IPS DF 4.7 (cell line): ENCODE measurements around the gene VRK1.

Source experiments
- DNase-seq: peaks from one replicate; pipeline ENCODE4 v3.0.0-alpha.2; 2013; ENCODE audit warnings: low spot score; ENCODE audit errors: extremely low read depth

Gene VRK1

DNA sequence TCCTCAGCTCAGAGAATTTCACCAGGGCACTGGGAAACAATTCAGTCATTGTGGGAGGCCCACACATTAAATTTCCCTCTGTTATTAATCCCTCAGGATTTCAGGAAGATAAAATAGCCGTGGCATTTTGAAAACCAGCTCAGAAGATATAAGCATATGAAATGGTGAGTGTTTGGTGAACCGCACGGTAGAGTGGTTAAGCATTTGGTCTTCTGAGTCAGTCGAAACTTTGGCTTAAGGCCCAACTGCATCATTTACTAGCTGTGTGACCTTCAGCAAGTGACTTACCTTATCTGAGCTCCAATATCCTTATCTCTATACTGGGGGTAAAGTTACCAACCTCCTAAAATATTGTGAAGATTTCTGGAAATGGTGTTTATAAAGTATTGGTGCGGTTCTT lies 5.2 kb upstream of the VRK1 start:
- no peak for DNase-seq

DNA sequence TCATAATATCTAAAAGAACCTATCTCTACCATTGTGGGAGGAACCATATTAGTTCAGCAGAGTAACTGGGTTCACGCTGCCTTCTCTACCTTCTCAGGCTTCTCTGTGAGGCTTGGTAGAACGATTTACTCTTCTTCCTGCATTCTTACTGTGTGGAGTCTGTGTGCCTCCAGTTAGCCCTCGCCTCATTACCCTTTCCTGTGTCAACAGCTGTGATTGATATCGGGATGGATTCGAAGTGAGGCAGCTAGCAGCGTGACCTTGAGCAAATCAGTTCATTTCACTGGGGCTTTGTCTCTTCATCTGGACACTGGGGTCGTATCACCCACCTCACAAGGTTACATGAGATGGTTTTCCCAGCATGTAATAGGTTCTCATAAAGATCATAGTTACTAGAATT lies 4.6 kb upstream of the VRK1 start:
- no peak for DNase-seq

DNA sequence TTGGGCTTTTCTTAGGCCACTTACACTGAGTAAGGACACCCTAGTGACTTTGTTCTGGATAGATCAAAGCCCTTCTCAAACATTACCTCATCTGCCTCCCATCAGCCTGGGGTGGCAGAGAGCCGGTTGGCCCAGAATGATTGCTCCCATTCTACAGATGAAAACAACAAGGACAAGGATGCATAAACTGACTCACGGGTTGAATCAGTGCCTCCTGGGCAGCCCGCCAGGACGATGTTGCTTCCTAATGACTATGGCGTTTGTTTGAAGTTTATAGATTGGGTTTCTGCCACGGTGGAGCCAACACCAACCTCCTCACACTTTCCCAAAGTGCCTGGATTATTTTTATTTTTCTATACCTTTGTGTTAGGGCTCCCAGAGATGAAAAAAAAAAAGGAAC lies 3.6 kb upstream of the VRK1 start:
- no peak for DNase-seq

DNA sequence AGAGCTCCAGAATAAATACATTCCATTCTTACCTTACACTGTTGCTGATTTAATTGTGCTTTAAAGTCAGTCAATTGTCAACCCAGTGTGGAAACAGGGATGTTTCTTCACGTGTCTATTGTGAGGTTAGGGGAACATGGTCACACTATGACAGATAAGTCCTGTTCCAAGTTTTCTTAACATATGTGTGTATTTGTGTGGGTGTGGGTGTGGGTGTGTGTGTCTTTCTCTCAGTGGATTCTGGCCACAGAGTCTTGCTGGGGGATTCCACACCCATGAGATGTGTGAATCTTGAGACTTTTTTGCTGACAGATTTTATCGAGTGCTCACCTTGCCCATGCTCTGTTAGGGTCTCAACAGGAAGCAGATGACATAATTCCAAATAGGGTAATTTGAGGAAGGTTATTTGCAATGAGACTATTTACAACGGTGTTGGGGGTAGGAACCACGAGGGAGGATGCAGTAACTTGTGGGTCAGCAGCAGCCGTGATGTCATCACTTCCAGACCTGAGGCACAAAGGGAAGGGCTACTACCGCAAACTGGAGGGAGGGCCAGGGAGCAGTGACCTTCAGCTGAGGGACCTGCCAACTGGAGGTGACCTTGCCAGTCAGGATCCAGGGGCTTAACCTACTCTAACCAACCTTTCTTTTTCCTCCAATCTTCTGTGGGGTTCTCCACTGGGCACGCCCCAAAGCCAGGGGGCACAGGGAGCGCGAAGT lies 1.9 kb upstream of the VRK1 start:
- no peak for DNase-seq

DNA sequence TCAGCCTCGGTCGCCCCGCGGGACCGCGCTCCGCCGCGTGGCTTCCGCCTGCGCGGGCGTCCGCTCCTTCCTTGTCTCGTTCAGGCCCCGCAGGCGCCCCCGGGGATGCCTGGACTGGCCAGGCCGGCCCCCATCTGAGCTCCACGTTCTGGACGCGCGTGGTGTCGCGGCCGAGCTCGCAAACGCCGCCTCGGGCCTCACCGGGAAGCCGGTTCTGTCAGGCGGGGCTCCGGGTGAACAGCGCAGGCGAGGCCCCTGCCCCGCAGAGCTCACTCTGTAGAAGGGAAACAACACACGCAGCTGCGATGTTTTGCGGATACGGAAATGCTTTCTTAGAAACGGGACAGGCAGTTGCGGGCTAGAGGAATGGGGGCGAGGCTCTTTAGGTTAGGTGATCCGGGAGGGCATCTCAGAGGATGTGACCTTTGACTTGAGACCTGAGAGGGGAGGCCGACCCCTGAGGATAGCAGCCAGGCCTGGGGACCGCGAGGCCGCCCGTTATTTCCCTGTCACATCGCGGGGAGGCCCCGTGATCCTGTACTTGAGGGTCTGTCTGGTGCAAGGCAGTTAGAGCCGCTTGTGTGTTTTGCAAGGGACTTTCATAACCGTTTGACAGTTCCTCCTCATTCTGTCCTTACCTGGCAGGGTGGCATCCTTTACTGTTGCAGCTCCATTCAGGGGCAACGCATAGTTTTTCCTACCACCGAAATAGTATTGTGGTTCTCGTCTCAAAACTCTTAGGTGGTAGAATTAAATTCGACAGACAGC lies 584 bp downstream of the VRK1 start:
- DNase-seq: no peak

DNA sequence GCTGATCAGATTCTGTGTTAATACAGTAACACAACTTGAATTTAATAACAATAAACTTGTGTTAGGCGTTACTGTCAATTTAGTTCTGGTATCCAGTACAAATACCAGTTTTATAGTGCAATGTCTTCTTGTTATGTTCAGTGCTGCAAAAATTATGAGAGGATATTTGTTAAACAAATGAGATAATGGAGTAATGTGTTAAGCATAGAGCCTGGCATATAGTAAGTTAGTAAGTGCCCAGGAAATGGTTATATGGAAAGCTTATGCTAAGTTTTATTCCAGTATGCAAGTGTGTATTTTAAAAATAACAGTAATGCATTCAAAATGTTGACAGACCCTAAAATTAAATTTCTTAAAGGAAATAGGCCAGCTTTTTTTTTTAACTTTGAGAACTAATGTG lies 1.8 kb downstream of the VRK1 start:
- no peak for DNase-seq

DNA sequence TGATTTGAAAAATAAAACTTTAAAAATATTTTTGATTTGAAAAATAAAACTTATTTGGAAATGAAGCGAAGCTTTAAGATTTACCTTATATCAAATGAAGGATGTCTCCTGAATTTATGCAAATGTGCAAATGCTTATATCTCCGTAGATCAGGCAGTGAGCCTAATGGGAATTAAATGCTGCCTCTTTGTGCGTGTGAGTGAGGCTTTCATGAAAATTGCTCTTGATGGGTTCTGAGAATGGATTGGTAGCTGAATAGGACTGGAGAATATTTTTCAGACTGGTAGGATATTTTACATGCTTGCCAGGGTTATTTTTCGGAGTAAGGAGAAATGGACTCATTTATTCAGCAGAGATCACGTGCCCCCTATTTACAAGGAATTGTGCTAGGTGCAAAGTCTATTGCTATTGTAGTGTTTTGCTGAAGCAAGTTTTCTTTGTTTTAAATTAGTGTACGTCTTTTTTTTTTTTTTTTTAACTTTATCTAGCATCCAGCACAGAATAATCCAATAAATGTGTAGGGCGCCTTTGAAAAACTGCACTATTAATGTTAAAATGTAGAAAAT lies 2.4 kb downstream of the VRK1 start:
- DNase-seq: no peak

DNA sequence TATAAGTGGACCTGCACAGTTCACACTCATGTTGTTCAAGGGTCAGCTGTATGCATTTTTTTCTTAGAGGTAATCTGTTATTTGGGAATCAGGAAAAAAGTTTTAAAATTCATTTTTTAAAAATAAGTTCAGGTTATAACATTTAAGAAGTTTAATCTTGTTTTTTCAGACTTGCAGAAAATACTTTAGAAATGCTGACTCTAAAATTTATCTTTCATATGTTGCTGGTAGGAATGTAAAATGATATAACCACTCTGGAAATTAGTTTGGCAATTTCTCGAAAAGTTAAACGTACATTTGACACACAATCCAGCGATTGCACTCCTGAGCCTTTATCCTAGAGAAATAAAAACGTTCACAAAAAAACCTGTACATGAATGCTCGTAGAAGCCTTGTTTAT lies 4.7 kb downstream of the VRK1 start:
- no peak for DNase-seq

DNA sequence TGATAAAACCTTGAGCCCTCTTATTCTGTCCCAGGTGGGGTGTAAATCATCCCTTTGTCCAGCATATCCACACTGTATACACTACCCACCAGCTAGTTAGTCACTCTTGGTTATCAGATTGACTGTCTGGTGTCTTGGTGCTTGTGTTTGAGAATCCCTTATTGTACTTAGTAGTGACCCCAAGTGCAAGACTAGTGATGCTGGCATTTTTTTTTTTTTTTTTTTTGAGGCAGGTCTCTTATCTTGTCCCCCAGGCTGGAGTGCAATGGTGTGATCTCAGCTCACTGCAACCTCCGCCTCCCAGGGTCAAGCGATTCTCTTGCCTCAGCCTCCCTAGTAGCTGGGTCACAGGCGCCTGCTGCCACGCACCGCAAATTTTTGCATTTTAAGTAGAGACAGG lies 5.8 kb downstream of the VRK1 start:
- no peak for DNase-seq

DNA sequence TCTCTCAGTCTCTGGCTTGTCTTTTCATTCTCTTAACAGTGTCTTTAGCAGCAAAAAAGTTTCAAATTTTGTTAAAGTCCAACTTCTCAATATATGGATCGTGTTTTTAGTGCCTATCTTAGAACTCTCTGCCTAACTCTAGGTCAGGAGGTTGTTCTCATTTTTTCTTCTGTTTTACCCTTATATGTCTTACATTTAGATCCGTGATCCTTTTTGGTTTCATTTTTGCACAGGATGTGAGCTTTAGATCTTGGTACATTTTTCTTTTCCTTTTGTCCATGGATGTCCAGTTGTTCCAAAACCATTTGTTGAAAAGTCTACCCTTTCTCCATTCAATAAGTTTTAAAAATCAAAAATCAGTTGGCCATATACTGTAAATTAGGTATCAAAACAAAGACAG lies 6.8 kb downstream of the VRK1 start:
- no peak for DNase-seq

DNA sequence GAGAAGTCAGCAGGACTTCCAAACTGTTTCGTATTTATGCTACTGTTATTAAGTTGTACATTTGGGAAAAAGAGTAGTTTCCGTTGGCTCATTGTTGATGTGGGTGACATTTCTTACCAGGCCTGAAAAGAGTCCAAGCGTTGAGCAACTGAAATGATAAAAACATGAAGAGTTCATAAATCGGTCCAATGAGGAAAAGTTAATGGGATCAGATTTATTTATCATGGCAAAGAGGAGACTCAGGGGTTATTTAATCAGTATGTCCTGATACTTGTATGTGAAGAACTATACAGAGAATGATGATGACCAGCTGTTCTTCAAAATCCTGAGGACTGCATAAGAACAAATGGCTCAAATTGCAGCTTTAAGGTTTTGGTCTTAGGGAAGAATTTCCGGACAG lies 7.7 kb downstream of the VRK1 start:
- no peak for DNase-seq

DNA sequence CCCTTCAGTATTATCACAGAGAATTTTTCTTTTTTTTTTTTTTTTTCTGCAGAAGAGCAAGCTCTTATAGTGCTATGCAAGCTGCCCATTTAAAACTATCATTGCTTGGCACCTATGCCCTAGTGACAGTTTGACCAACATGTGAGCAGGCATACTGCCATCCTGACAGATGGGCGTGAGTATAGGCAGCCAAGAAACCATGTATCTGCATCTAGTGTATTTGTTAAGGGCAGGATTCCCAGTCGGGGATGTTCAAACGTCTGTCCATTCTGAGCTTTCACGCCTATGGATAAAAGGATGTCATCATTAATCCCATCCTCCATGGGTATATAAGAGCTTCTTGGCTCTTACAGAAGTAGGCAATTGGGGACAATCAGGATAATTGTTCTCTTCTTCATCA lies 8.8 kb downstream of the VRK1 start:
- DNase-seq: no peak

DNA sequence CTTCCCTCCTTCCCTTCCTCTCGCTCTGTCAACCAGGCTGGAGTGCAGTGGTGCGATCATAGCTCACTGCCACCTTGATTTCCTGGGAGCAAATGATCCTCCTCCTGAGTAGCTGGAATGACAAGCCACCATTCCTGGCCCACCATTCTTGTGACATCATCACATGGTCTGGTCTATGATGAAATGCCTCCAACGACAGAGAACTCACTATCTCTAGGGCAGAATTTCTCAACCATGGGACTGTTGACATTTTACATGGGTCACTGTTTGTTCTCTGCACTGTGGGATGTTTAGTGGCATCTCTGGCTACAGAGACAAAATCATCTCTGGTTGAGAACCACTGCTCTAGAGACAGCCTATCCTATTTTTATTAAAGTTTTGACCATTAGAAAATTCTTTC lies 9.7 kb downstream of the VRK1 start:
- no peak for DNase-seq

DNA sequence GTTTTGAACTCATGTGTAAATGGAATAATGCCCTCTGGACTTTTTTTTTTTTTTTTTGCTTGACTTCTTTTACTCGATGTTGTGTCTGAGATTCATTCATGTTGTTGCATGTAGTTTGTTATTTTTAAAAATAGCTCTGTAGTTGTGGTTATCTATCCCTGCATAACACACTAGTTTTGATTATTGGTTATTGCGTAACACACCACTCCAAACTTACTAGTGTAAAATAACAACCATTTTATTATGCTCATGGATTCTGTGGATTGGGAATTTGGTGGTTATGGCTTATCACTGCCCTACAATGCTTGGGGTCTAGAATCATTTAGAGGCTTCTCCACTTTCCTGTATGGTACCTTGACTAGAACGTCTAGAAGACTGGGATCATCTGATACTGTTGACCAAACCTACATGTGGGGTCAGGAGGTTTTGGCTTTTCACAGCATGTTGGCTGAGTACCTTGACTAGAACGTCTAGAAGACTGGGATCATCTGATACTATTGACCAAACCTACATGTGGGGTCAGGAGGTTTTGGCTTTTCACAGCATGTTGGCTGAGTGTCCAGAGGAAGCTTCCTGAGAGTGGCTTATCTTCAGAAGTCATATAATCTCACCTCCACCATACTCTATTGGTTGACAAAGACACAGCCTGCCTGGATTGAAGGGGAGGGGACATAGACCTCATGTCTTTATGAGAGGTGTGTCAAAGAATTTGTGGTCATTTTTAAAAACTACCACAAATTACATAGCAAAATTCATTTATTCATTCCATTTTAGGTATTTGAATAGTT lies 11.6 kb downstream of the VRK1 start:
- no peak for DNase-seq

DNA sequence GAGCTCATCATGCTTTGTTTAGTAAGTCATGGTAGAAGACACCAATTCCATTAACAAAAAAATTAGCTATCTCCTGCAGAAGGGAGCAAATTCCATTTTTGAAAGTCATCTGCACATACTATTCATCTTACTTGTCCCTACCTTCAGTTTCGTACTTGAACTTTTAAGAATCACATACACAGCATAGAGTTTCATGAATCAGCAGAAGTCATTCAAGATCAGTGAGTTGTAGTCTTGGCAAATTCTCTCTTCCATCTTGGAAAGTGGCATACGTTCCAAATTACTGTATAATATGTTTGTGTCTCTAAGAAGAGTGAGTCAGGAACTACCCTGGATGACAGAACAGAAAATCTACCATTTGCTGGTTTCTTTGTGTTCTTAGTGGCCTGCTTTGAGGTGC lies 14.1 kb downstream of the VRK1 start:
- DNase-seq: no peak

DNA sequence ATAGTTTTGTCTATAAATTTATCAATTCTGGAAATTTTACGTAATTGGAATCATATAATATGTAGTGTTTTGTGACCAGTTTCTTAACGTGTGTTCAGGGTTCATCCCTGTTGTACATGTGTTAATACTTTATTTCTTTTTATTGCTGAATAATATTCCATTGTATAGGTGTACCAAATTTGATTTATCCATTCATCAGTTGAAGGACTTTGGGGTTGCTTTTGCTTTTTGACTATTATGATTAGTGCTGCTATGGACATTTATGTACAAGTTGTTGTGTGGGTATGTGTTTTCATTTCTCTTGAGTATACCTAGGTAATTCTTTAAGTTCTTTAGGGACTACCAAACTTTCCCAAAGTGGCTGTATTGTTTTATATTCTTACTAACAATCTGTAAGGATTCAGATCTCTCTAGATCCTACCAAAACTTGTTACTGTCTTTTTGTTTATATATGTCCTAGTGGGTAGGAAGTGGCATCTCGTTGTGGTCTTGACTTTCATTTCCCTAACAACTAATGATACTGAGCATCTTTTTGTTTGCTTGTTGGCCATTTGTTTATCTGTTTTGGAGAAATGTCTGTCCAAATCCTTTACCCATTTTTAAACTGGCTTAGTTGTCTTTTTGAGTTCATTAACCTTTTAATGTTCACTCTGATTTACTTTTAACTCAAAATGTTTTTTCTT lies 14.9 kb downstream of the VRK1 start:
- DNase-seq: no peak

DNA sequence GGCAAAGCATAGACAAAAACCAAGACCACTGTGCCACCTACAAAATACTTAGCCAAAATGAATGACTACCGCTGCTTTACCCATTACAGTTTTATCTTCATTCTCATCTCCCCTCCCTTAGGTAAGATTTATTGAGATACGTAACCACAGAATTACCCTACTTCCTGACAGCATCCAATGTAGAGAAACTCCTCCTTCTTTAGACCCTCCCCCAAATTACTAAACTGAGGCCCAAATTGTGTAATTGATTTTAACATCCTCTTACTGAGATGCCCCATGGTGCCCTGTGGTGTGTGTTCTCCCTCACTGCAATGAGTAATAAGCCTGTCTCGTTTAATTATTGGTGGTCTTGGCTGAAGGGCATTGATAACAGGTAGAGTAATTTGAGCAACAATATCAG lies 19.1 kb downstream of the VRK1 start:
- DNase-seq: no peak

DNA sequence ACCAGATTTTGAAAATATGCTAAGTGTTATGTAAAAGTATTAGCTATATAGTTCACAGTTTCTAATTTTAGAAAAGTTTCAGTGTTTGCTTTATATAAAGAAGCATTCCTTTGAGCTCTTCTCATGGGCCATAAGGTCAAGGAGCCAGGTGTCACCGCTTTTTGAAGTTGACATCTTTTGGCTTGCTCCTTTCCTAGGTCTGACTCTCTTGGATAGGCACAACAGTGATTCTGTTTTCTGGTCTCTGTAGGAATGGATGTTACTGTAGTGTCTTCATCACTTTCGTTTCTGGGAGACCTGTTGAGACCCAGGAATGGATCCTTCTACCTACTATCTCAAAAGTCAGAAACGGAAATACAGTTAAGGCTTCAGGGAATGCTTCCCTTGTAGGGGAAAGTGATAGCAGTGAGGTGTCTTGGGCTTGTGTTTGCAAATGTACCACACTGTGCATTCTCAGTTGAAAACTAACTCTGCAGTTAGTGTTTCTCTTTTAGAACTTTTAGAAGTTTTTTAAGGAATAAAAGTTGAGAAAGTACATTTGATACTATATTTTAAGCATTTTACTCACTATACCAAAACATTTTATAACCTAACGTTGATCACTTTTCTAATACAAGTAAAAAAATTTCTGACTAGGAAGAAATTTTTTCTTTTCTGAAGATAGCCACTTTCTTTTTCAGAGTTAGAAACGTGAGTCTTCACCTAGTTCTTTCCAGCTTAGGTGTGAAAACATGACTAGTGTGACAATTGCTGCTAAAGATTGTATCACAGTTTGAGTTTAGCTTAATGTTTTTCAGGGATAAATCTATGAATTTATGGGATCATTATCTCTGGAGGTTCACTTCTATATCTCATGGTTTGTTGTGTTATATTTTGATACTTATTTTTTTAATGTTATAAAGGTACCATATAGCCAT lies 20.8 kb downstream of the VRK1 start:
- no peak for DNase-seq

DNA sequence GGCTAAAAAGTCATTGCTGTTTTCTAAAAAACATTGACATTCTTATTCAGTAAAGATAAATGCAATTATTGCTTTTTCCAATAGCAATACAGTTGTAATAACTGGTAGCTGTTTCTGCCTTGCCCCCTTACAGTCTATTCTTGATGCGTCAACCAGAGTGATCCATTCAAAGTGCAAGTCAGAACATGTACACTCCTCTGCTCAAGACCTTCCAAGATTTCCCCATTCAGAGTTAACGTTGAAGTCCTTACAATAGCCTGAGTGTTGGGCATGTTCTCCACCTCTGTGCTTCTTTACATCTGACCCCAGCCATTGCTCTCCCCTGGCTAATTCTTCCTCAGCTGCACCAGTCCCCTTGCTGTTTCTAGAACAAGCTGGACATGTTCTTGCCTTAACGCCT lies 24.3 kb downstream of the VRK1 start:
- DNase-seq: no peak

DNA sequence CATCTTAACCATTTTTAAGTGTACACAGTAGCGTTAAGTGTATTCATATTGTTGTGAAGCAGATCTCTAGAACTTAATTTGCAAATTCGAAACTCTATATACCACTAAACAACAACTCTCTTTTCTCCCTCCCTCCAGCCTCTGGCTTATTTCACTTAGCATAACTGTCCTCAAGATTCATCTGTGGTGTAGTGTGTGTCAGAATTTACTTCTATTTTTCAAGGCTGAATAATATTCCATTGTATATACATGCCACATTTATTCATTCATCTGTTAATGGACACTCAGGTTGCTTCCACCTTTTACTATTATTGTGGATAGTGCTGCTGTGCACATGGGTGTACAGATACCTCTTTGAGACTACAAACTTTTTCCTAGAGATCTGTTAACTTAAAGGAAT lies 26.5 kb downstream of the VRK1 start:
- no peak for DNase-seq

DNA sequence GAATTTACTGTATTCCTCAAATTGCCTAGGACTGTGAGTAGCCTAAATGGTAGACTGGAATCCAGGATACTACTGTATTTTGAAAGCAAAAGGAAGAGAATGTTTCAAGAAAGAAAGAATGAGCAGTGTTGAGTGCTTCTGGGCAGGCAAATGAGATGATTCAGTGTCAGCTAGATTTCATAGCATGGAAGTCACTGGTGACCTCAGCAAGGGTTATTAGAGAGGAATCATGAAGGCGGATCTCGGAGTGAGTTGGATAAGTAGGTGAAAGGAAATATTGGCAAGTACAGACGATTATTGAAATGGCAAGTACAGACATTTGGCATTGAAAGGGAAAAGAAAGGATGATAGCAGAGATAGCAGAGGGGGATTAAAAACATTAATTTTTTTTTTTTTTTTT lies 27.1 kb downstream of the VRK1 start:
- DNase-seq: no peak
